ENCODE results near the gene NFIL3. TPM values are rescaled to one million over a fixed set of nuclear protein-coding genes. Genes with fewer than 3 reads are reported as not detected.

Gene NFIL3
- total and polyA plus RNA-seq, 2 of the 4 experiments (the other 2 are of a cell fraction): 27.6 to 27.7 TPM

DNA sequence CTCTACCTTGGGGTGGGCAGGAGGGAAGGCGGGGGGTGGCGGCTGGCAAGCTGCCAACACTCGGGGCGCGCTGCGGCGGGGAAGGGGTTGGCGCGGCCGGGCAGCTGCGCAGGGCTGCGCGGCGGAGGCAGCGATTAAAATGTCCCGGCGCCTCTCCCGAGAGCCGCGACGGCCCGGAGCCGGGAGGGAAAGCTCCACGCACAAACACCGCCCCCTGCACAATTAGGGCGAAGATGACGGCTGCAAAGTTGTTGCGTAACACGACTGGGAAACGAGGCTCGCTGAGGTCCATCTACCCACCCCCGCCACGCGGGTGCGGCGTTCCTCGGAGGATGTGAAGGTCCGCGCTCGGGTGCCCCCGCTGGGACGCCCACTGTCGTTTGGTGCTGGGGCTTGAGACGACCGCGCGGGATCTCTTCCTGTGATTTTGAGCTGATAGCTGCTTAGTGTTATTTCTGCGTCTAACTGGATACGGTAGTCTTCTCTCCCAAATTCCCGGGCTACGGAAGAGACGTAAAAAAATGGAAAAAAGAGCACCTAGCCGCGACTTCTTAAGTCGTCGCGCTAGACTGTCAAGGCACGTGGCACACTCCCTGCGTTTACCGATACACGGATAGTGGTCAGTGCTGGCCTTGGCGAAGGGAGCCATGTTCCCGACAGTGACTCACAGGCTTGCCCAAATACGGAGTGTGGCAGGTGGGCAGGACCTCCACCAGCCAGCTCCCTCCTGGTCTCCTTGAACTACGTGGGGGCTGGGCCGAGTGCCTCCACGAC lies 958 bp upstream of the NFIL3 start (continued):
- no peak for TF ChIP-seq ELK1 (IDR thresholded peaks at IDR 0.05; ENCODE audit: borderline replicate concordance, low read depth, low read length)
- TF ChIP-seq CHD1 (IDR thresholded peaks at IDR 0.05; ENCODE audit: low read depth, low read length): peak; percentile 73; the same call in 1 of the 2 replicates
- TF ChIP-seq SMC3 (IDR thresholded peaks at IDR 0.05; ENCODE audit: low read depth, low read length): peak; percentile 27; the same call in 1 of the 2 replicates
